HG03432 (cell line): ENCODE measurements around the gene BBS10.
"Not testable (repeated sequence)": the region's sequence is repeated elsewhere in the genome, so short reads cannot be mapped to it uniquely, and the experiment has no call there.

Experiments used
- ATAC-seq: cut with Tn5 transposase; IDR thresholded peaks from one replicate; pipeline ENCODE4 v1.9.1; 2021; ENCODE audit warnings: mild to moderate bottlenecking, moderate library complexity; ENCODE audit not compliant: unreplicated experiment

BBS10 gene

DNA sequence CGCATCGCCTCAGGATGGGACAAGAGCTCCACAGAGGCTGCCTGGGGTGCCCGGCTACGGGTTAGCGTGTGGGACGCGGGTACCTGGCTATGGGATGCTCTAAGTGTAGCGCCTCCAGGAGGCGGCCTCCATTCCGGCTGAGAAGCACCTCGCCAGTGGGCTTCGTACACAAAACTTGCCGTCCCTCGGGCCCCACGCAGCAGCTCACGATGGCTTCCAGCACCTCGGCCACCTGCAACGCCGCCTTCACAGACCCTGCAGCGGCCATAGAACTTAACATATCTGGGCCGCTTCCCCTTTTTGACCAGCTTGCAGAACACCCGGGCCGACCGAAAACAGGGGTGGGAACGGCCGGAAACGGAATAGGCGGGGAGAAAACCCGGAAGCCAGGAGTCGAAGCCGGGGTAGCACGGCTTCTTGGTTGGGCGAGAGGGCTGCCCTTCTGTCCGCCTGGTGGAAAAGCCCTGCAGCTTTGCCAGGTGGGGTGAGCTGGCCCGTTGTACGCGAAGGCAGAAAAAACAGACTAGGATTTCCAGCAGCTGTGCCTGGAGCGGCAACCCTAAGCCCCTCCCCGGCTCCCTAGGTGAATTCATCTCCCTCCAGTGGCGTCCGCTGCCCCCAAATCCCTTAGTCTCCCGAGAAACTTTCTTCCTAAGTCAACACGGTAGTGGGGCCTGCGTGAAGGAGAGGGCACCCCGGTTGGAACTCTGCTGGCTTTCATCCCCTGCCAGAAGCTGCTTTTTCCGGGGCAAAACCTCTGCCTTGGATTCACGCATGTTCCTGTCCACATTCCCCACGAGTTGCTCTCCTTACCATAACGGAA, at the start of gene BBS10:
Gene BBS10 (minus strand): TSS at position 337 of the 823 bp plus-strand sequence. CDS start 57 bp downstream, at position 280.
- ATAC-seq = peak; percentile 98

GRCh38 chr12:76391461-76391860, 43.2 kb upstream of the BBS10 start:
- ATAC-seq = no peak

DNA sequence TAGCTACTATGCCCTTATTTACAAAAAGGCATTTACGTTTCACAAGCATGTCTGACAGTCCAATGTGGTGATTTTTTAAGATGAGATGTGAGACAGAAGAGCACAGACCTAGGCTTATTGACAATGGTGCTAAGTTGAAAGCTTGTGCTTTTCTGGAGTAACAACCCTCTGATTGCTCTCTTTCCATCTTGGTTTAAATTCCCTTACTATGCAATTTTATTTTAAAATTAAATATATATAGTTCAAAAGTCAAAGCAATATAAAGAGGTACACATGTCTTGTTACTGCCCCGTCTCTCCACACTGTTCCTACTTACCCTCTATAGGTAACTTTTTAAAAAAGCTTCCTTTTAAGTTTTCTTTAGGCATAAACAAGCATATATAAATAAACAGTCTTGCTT, 39.4 kb upstream of the BBS10 start:
- ATAC-seq = no peak

- ATAC-seq = no peak
Observed at GRCh38 chr12:76384560-76384959, 36.3 kb upstream of the BBS10 start.

GRCh38 chr12:76383988-76384387, 35.8 kb upstream of the BBS10 start:
- no peak for ATAC-seq

DNA sequence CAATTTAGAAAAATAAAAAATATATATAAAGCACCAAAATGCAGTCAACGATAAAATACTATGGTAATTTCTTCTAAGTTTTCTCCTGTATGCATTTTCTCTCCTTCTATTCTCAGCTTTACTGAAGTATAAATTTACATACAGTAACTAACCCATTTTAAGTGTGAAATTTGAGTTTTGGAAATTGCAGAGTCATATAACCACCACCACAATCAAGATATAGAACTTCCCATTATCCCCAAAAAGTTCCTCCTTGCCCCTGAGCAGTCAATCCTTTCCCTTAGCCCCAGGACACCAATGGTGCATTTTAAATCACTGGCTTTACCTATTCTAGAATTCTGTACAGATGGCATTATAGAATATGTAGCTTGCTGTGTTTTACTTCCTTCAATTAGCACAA, 31.0 kb upstream of the BBS10 start:
- ATAC-seq = no peak

GRCh38 chr12:76376876-76377275, 28.7 kb upstream of the BBS10 start:
- not testable (repeated sequence) for ATAC-seq

GRCh38 chr12:76375939-76376338, 27.7 kb upstream of the BBS10 start:
- no peak for ATAC-seq

GRCh38 chr12:76375470-76375869, 27.3 kb upstream of the BBS10 start:
- ATAC-seq = no peak

DNA sequence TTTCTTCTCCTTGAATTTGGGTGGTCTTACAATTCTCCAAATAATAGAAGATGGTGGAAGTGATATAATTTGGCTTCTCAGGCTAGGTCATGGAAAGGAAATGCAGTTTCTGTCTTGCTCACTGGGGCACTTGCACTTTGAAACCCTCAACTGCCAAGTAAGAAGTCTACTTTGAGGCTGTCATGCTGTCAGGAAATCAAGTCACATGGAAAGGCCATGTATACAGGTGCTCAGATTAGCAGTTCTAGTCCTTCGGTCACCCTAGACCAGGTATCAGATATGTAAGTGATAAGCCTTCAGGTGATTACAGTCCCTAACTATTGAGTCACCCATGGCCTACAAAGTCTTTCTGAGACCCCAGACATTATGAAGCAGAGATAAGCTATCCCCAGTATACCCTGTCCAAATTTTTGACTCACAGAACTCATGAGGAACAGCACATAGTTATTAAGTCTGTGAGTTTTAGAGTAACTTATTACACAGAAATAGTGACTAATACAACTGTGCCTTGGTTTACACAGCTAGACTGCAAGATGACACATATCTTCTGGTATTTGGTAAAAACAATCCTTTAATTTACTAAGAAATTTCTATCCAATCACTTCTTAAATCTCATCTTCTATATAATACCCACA, 26.3 kb upstream of the BBS10 start:
- no peak for ATAC-seq

- no peak for ATAC-seq
Observed at GRCh38 chr12:76368230-76368629, 20.0 kb upstream of the BBS10 start.

- ATAC-seq = no peak
Observed at GRCh38 chr12:76366163-76366562, 17.9 kb upstream of the BBS10 start.

- ATAC-seq = not testable (repeated sequence)
Observed at GRCh38 chr12:76364131-76364530, 15.9 kb upstream of the BBS10 start.

DNA sequence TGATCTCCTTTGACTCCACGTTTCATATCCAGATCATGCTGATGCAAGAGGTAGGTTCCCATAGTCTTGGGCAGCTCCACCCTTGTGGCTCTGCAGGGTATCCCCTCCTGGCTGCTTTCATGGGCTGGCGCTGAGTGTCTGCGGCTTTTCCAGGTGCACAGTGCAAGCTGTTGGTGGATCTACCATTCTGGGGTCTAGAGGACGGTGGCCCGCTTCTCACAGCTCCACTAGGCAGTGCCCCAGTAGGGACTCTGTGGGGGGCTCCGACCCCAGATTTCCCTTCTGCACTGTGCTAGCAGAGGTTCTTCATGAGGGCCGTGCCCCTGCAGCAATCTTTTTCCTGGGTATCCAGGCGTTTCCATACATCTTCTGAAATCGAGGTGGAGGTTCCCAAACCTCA, 12.1 kb upstream of the BBS10 start:
- no peak for ATAC-seq

GRCh38 chr12:76356071-76356470, 7.9 kb upstream of the BBS10 start:
- ATAC-seq = no peak

DNA sequence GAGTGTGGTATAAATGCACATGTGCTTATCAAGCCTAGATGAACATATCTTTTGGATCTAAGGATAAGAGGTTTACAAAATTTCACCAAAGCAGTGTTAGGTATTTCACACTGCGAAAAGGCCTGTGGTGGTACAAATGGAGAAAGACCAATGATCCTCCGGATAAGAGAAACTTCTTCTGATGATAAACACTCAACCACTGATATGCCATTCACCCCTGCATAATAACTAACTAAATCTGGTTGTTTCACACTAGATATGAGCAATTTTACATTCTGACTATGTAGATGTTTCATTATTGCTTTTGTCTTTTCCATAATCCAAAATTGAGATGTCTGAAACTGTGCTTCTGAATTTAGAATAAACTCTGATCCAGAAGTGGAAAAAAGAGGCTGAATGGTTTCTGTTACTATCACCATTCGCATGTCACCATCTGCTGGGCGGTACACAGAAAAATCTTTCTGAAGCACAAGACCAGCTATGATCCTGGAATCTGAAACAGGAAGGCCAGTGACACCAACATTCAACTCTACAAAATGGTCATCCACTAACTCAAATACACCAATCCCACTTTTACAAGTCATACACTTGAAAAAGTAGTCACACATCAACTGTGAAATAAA, 1.3 kb downstream of the BBS10 start:
- ATAC-seq = peak; percentile 28

DNA sequence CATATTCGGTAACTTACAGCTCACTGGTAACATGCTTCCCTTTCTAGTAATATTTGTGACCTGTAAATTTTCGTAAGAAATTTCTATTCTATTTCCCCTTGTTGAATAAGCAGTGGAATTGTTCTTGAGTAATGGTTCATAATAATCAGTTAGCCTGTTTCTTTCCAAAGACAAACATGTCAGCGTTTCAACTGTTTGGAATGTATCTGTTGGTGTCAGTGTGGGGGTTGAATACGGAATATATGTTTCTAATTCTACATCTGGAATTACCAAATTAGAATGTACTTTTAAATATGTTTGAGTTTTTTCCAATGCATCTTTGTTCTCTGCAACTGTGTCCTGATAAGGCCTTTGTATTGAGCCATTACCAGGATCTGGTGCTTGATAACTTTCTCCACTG, 2.0 kb downstream of the BBS10 start:
- no peak for ATAC-seq

GRCh38 chr12:76345569-76345968, 2.6 kb downstream of the BBS10 start:
- no peak for ATAC-seq

- no peak for ATAC-seq
Observed at GRCh38 chr12:76341436-76342030, 6.7 kb downstream of the BBS10 start.

- ATAC-seq = no peak
Observed at GRCh38 chr12:76340680-76341435, 7.4 kb downstream of the BBS10 start.

DNA sequence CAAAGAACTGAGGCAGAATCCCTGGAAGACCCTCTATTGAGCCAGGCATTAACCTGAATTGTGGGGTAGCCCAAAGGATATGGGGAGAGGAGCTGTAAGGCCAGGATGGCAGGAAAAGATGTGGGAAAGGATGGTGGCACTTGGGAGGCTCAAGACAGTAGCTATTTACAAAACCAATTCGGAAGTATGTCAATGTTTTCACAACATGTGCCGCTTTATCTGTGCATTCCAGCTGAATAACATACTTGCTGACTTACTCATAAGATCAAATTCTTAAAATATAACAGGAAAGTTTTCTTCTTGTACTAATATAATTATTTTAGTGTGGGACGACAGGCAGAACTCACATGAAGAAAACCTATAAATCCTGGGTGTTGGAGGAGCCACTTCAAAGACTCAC, 10.6 kb downstream of the BBS10 start:
- no peak for ATAC-seq
